Measurements from ENCODE around the gene RLN3.
"Not testable (repeated sequence)": the region's sequence is repeated elsewhere in the genome, so short reads cannot be mapped to it uniquely, and the experiment has no call there.

GRCh38 chr19:14019739-14020138 is 8.2 kb upstream of the RLN3 start:
- not testable (repeated sequence) for TF ChIP-seq POLR2AphosphoS5 (IDR thresholded peaks at IDR 0.05; ENCODE audit: borderline replicate concordance, low read depth, low read length); EZH2 (IDR thresholded peaks at IDR 0.05); FOXP2 (optimal IDR thresholded peaks at IDR 0.05; ENCODE audit: control extremely low read depth, extremely low read length, insufficient read depth)
